DMS114 treated with DMSO at 0.1 percent for 48 hours (cell line): ENCODE measurements around the gene GCLM.
"Not testable (repeated sequence)": the region's sequence is repeated elsewhere in the genome, so short reads cannot be mapped to it uniquely, and the experiment has no call there.

Experiments
- DNase-seq: peaks from one replicate; lab custom pipeline; 2025; ENCODE audit not compliant: unreplicated experiment; lab: John Stamatoyannopoulos, UW

GCLM gene

DNA sequence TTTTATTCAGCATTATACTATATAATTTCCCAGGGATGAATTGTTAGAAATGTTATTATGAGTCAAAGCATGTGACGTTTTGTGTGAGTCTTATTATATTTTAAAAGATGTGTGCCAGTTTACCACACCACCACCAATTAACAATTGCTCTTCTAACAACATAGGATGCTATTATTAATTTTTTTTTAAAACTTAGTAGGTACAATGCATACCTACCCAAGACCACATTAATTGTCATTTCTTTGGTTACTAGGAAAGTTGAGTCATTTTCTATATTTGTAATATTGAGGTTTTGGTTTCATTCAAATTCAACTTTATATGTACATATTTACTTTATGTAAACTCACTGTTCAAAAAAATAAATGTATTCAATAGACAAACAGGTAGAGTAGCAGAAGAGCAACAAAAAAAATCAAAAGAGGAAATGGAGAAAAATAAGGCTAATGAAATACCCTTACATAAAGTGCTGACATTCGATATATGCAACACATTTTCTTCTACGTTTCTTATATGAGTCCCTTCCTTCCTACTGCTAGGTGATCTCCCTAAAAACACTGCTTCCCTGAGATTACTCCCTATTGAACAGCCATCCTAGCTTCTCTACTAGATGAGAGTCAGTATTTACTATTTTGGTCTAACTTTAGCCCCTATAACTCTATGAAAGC, 9.6 kb downstream of the GCLM start:
- no peak for DNase-seq

DNA sequence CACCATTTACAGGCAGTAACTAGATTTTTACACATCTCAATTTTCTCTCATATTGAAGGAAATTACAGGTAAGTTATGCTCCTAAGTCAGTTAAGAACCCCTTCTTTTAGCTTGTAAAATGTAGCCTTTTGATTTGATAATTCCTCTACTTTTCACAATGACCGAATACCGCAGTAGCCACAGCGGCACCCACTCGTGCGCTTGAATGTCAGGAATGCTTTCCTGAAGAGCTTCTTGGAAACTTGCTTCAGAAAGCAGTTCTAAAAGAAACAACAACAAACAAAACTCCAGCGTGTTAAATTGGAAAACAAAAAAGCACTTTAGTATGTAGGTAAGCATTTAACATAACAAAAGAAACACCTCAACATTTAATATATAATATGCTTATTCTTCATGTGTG, 20.3 kb downstream of the GCLM start:
- DNase-seq = no peak

DNA sequence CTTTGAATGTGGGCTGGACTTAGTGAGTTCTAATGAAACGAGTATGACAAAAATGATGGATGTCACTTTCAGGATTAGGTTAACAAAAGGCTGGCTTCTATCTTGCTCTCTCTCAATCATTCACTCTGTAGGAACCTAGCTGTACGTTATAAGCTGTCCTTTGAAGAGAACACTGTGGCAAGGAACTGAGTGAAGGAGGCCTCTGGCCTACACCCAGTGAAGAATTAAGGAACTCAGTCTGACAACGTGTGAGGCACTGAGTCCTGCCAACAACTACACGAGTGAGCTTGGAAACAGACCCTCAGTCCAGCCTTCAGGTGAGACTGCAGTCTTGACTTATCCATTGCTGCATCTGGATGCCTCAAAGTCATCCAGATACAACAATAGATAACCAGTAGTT, 27.0 kb downstream of the GCLM start:
- DNase-seq = no peak

DNA sequence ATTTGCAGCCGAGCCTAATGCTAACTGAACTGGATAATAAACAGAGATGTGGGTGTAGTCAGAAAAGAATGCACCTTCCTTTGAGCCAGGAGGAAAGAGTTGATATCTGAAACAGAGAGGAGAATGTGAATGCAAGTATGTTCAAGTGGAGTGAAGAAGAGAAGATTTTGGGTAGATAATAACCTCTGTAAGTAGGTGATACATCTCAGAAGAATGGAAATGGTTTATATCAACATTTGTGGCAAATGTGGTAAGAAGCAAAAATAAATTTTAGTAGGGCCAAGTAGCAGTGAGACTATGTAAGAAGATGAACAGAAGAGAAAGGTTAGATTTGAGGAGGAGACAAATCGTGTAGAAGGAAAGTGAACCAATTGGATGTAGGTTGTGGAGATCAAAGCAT, 28.5 kb downstream of the GCLM start:
- no peak for DNase-seq

DNA sequence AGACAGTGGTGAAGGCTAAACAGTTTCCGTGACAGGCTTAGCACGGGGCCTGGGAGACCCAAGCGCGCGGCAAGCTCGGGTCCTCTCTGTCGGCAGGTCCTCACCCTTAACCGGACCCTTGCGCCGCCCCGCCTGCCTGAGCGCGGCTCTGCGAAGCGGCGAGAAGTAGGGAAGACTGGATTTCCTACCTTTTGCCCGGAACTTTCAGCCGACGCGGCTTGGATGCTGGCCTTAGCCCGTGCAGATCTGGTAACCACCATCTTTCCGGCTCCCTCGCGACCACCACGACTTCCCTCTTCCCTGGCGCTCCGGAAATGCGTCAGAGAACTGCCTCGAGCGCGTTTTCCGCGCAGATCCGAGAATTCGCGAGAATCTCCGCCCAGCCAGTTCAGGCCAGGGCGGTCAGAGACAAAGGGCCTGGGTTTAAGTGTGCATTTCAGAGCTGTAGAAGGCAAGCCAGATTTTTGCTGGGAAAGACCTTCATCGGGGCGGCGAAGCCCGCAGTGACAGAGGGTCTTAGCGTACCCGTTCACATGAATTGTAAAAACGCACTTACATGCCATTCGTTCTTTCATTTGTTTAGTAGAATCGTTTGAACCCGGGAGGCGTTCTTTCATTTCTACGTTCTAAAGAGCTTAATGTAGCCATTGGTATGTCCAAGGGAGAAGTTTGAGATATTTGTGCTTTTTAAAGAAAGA, 30.2 kb downstream of the GCLM start, which contains the start of gene DNTTIP2:
DNTTIP2 (minus strand) TSS at position 318 of the 698 bp plus-strand sequence; CDS start at position 260, 58 bp downstream.
- DNase-seq = peak; percentile 83

DNA sequence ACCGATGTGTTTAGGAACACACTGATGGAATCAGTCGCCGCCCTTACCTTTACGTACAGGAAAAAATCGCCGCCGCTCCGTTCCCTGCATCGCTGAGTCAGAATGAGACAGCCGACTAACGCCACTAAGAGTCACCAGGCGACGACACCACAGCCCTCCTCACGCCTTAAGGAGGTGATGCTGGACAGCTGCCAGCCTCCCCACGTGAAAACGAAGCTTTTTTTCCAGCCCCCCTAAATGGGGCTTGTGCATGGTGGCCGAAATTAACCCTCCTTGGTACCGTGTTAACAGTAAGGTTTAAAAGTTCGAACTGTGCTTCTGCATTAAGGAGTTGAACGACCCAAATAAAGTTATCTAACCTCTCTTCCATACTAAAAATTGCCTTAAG, 30.7 kb downstream of the GCLM start:
- no peak for DNase-seq

DNA sequence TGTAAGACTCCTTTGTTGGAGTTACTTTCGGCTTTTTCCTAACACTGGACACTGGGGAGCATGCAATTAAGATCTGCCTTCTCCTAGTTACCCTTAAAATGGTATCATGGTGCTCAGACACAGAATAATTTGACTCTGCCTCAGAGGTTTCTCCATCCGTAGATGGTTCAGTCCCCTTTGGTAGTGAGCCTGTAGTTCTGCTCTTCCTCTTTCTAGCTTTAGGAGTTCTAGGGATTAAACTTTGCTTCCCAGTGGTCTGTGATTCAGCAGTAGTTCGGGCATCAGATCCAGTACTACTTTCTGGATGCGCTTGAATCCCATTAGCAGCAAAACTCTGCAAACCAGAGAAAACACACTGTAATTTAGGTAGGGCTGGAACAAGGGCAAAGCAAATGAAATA, 31.7 kb downstream of the GCLM start:
- DNase-seq = no peak

DNA sequence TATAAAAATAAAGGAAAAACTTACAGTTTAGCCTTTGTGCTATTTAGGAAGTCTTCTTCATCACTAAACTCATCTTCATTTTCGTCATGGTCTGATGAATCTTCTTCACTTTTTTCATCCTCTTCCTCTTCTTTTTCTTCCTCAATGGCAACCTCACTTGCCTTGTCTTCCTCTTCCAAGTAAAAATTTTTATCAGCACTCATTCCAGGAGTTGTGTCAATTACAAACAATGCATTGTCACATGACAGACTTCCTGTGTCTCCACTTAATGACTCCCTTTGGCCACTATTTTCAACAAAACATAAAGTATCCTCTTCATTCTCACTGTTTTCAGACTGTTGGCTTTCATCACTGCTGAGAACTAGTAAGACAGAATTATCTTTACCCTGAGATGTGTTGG, 33.0 kb downstream of the GCLM start:
- DNase-seq = no peak

DNA sequence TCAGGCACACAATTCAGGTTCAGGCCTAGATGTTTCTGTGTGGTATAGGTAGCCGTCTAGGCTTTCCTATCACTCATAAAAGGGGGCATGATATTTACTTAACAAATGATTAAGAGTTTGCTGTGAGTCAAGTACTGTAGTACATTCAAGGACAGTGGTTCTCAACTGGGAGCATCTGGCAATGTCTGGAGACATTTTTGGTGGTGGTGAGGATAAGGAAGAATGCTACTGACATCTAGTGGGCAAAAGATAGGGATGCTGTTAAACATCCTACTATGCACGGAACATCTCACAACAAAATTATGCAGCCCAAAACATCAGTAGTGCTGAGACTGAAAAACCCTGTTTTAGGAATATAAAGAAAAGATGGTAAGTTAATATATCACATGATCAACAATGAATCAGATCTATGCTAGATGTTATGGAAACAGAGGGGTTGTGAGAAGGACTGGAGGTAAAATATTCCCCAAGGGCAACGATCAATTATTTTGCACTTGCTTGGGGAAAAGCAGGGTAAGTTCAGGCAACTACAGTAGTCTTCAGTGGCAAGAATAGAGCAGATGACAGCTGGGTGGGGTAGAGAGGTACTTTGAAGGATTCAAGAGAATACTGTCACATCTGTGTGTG, 35.1 kb downstream of the GCLM start:
- peak; percentile 54 for DNase-seq

DNA sequence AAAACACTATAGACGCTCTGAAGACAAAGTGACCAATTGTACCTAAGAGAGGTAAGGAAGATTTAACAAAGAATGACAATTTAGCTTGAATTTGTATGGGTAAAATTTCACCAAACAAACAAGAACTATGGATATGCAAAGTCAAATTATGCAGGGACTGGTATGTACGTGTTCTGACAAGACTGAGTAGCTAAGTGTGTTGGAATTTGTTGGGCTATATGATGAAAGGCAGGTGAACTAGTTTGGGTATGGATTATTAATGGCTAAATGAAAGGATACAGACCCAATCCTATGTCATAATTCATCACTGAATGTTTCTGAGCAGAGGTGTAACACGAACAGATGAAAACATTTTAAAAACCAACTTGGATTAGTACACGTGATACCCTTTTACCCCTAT, 37.9 kb downstream of the GCLM start:
- no peak for DNase-seq

DNA sequence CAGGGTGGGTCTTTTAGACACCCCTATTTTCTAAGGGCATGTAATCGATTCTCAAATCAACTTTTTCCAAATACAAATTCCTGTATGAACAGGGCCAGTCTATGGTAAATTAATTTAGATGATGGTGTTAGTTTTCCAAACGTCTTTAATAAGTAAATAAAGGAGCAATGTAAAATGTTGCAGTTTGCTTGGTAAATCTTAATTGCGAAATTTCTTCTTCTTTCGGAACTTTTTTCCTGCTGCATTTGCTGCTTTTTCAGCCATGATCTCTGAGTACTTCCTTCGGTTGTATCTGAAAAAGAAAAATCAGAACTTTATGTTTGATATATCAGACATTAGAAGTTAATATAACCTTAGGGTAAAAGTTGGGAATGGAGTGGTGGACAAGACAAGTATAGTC, 39.6 kb downstream of the GCLM start:
- no peak for DNase-seq

DNA sequence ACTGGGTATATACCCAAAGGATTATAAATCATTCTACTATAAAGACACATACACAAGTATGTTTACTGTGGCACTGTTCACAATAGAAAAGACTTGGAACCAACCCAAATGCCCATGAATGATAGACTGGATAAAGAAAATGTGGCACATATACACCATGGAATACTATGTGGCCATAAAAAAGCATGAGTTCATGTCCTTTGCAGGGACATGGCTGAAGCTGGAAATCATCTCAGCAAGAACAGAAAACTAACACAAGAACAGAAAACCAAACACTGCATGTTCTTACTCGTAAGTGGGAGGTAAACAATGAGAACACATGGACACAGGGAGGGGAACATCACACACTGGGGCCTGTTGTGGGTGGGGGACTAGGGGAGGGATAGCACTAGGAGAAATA, 40.7 kb downstream of the GCLM start:
- not testable (repeated sequence) for DNase-seq

DNA sequence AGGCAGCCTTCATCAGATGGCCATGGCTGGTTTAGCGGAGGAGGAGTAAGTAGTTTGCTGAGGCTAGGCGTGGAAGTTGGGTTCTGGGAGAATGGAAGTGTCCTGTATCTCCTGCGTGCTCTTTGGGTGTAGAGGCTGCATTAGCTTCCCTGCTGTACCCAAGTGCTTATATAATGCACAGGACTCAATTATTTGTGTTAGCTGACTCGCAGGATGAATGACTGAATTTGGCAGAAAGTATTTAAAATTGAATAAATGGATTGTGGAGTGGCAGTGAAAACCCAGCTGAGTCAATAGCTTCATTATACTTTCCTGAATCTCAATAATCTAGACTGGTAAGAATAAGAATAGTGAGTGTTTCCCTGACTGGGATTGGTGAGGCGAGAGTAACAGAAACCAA, 44.0 kb downstream of the GCLM start:
- no peak for DNase-seq

DNA sequence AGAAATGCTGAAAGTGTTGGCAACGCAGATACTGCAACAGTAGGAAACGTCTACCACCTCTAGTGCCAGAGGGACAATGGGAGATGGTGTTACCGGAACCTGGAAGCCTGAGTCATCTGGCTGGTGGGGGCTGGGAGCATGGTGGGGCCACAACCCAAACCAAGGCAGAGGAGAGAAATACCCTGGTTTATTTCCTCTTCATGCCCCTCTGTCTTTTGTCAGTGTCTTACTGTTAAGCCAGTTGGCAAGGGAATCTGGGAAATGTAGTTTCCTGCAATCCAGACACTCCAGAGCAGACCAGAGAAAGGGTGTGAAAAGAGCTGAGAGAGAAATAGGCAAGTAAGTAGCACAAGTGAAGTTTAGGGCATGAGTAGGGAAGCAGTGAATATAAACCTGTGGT, 45.1 kb downstream of the GCLM start:
- no peak for DNase-seq

DNA sequence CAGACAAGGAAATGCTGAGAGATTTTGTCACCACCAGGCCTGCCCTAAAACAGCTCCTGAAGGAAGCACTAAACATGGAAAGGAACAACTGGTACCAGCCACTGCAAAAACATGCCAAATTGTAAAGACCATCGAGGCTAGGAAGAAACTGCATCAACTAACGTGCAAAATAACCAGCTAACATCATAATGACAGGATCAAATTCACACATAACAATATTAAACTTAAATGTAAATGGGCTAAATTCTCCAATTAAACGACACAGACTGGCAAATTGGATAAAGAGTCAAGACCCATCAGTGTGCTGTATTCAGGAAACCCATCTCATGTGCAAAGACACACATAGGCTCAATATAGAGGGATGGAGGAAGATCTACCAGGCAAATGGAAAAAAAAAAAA, 51.6 kb downstream of the GCLM start:
- not testable (repeated sequence) for DNase-seq

DNA sequence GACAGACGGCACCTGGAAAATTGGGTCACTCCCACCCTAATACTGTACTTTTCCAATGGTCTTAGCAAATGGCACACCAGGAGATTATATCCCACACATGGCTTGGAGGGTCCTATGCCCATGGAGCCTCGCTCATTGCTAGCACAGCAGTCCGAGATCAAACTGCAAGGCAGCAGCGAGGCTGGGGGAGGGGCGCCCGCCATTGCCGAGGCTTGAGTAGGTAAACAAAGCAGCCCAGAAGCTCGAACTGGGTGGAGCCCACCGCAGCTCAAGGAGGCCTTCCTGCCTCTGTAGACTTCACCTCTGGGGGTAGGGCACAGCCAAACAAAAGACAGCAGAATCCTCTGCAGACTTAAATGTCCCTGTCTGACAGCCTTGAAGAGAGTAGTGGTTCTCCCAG, 53.2 kb downstream of the GCLM start:
- not testable (repeated sequence) for DNase-seq

DNA sequence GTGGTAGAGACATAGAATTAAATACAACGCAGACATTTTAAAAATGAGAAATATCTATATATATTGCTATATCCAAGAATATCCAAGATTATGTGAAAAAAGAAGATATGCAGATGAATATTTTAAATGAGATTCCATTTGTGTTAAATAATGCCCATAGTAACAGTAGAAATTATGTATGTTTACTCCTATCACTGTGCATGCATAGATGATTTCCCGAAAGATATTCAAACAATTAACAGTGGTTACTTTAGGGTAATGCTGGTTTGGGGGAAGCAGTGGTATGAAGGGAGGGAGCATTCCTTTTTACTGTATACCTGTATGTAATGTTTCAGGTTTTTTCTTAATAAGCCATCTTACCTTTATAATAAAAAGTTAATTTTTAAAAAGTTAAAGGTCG, 55.3 kb downstream of the GCLM start:
- no peak for DNase-seq

DNA sequence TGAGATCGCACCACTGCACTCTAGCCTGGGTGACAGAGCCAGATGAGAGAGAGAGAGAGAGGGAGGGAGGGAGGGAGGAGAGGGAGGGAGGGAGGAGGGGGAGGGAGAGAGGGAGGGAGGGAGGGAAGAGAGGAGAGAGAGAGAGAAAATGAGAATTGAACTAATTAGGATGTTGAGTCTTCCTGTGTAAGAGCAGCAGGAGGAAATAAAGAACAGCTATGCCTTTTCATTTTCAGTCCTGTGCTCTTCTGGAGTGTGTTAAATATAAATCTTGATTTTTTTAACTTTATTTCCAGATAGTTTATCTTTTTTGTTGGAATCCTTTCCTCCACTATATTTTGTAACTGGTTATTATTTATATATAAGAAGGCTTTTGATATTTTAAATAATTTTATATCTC, 57.4 kb downstream of the GCLM start:
- DNase-seq = no peak

DNA sequence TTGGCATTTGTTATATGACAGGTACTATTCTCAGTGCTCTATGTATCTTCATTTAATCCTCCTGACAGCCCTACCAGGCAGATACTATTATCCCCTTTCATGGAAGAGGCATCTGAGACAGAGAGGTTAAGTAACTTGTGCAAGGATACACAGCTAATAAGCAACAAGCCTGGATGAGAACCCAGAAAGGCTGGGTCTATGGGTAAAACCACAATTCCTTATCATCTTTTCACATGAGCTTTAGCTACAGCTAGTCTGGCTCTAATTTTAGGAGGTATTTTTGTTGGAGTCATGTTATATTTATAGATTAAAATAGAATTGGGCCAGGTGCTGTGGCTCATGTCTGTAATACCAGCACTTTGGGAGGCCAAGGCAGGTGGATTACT, 57.9 kb downstream of the GCLM start:
- DNase-seq = no peak

DNA sequence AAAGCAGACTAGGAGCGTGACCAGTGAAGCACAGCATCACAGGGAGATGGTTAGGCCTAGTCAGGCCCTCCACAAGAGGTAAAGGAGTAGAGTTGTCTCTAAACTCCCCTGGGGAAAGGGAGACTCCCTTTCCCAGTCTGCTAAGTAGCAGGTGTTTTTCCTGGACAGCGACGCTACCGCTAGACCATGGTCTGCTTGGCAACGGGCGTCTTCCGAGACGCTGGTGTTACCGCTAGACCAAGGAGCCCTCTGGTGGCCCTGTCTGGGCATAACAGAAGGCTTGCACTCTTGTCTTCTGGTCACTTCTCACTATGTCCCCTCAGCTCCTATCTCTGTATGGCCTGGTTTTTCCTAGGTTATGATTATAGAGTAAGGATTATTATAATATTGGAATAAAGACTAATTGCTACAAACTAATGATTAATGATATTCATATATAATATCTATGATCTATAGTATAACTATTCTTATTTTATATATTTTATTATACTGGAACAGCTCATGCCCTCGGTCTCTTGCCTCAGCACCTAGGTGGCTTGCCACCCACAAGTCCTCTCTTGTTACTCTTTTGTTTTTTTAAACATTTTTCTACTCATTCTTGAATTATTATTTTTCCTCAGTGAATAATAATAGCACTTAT, 58.4 kb downstream of the GCLM start:
- DNase-seq = peak; percentile 18

DNA sequence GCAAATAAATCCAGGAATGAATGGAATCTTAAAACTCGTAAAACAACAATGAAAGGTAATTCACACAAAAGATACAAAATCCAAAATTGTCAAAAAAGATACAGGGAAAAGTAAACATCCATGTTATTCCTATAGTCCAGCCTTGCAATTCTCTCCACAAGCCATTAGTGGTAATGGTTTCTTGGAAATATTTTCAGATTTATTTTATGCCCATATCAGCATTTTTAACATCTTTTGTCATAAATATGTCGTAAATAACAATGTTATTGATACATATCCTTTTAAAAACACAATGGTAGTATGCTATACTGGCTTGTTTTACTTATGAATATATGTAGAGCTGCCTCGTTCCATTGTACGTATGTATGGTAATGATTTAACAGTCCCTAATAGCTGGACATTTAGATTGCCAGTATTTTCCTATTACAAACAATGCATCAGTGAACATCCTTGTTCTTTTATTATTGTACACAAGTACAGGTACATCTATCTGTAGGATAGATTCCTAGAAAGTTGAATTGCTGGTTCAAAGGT, 60.8 kb downstream of the GCLM start:
- DNase-seq = no peak

DNA sequence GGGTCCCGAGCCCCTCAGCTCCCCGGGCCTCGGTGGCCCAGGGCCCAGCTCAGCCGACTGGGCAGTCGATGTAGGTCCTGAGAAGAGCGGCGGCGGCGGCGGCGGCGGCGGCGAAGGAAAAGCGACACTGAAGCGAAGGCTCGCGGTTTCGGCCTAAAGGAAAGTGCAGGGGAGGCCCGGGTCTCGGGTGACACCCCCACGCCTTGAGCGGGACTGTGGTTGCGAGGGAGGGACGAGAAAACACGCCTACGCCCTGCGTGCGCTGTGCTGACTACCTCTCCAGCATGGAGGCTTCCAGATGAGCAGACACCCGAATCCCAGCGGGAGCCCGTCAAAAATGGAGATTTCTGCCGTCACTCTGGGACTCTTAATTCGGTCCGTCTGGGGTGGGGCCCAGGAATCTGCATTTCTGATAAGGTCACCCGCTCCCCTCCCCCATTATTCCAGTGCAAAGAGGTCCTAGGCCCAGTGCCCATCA, 61.4 kb downstream of the GCLM start:
- DNase-seq = peak; percentile 85
